Tibial nerve (tissue), 4 donors: ENCODE data around the gene CAMTA1. TPM values are rescaled to one million over a fixed set of nuclear protein-coding genes. Genes with fewer than 3 reads are reported as not detected.

Experiments used
- DNase-seq, 2 donors: peaks; one replicate each; pipeline ENCODE4 v3.0.0-alpha.2; 2019; ENCODE audit warnings: low spot score in 2 of 2
- H3K27ac ChIP-seq, 4 donors: fragments of 200-600 bp; sonication (generic) in 3 of 4; one replicate each; pipeline ENCODE4 v1.5.1; 2017 to 2019; ENCODE audit warnings: mild to moderate bottlenecking in 1 of 4
- H3K27me3 ChIP-seq, 2 donors: fragments of 200-600 bp; sonication (generic) in 1 of 2; one replicate each; pipeline versions ENCODE4 v1.5.1 to v1.6.0; 2017 to 2019
- H3K36me3 ChIP-seq, 3 donors: fragments of 200-600 bp; sonication (generic); one replicate each; pipeline ENCODE4 v1.5.1; 2018 to 2019
- H3K4me1 ChIP-seq, 4 donors: fragments of 200-600 bp; sonication (generic) in 3 of 4; one replicate each; pipeline ENCODE4 v1.5.1; 2017 to 2019
- H3K4me3 ChIP-seq, 4 donors: fragments of 200-600 bp; sonication (generic) in 3 of 4; one replicate each; pipeline ENCODE4 v1.5.1; 2017 to 2019; ENCODE audit warnings: mild to moderate bottlenecking in 1 of 4, moderate library complexity in 1 of 4
- H3K9me3 ChIP-seq, 4 donors: fragments of 200-600 bp; sonication (generic) in 3 of 4; one replicate each; pipeline ENCODE4 v1.5.1; 2017 to 2019
- CTCF ChIP-seq, 5 experiments: fragments of 200-600 bp in 3 of 5; fragments of 450-650 bp in 2 of 5; sonication (generic) in 3 of 5; IDR thresholded peaks; one replicate each; pipeline ENCODE4 v1.5.1; 2016 to 2019; ENCODE audit warnings: antibody characterized with exemption in 5 of 5, mild to moderate bottlenecking in 3 of 5, moderate library complexity in 2 of 5
- EP300 ChIP-seq, 2 donors: sonication (generic); formaldehyde crosslinking; IDR thresholded peaks; one replicate each; pipeline ENCODE4 v1.6.1; 2017; ENCODE audit warnings: antibody characterized with exemption in 2 of 2, mild to moderate bottlenecking in 1 of 2
- POLR2A ChIP-seq, 2 donors: fragments of 450-650 bp; IDR thresholded peaks; one replicate each; pipeline ENCODE4 v1.6.1; 2017; ENCODE audit warnings: antibody characterized with exemption in 2 of 2, mild to moderate bottlenecking in 2 of 2, moderate library complexity in 2 of 2
- WGBS, 2 donors: methylation state at CpG; one replicate each; pipeline ENCODE4 v1.1.5; 2018; 5-methylcytosine and 5-hydroxymethylcytosine counted together
- total RNA-seq, 4 donors: library from RNA; depleted of rRNA; stranded (reverse); fragments of >200 nt; gene quantifications; one replicate each; pipeline ENCODE4 v1.1.0, GENCODE V29; 2016

Gene CAMTA1
- total RNA-seq, 4 donors from 2014 or later: 41.8 to 104 (median 87.2) TPM

- no peak for DNase-seq
Measured at GRCh38 chr1:6984986-6985385, 199.7 kb downstream of the CAMTA1 start.

GRCh38 chr1:6985549-6986276 lies 200.5 kb downstream of the CAMTA1 start:
- TF ChIP-seq CTCF (IDR thresholded peaks at IDR 0.05) (no peak), POLR2A (IDR thresholded peaks at IDR 0.05) (no peak), EP300 (IDR thresholded peaks at IDR 0.05) (no peak)
- Histone ChIP-seq H3K36me3 (no peaks in the 10 kb centered on the region), H3K9me3 (peaks cover 0 to 2% (median 0%) of the 10 kb centered on the region in 4 donors), H3K27ac (no peak overlapping the region), H3K27me3 (no peaks in the 10 kb centered on the region), H3K4me3 (no peak overlapping the region), H3K4me1 (peaks cover 0 to under 1% (median 0%) of the 10 kb centered on the region in 4 donors)
- 77 to 78% methylated on average over 17 of the region's 17 CpGs for whole genome bisulfite sequencing, 2 donors
- DNase-seq: no peak

More at GRCh38 chr1:6984986-6985385, 199.7 kb downstream of the CAMTA1 start:
- no peaks in the 10 kb centered on the region for H3K9me3 ChIP-seq
- WGBS, 2 donors: 30 to 35% methylated on average over 7 of the region's 7 CpGs
- no peaks in the 10 kb centered on the region for H3K36me3 ChIP-seq
- no peak overlapping the region for H3K4me3 ChIP-seq
- no peaks in the 10 kb centered on the region for H3K27me3 ChIP-seq
- no peaks in the 10 kb centered on the region for H3K4me1 ChIP-seq
- H3K27ac ChIP-seq: no peak overlapping the region
- TF ChIP-seq POLR2A (IDR thresholded peaks at IDR 0.05) (no peak), EP300 (IDR thresholded peaks at IDR 0.05) (no peak), CTCF (IDR thresholded peaks at IDR 0.05) (no peak)

GRCh38 chr1:6986281-6986680 lies 201.0 kb downstream of the CAMTA1 start:
- no peak for DNase-seq
- Histone ChIP-seq H3K36me3 (no peaks in the 10 kb centered on the region), H3K27ac (no peak overlapping the region), H3K9me3 (peaks cover 0 to 2% (median 0%) of the 10 kb centered on the region in 4 donors), H3K4me1 (peaks cover 0 to 6% (median 0%) of the 10 kb centered on the region in 4 donors), H3K4me3 (no peak overlapping the region), H3K27me3 (no peaks in the 10 kb centered on the region)
- WGBS, 2 donors: 87 to 88% methylated on average over 8 of the region's 8 CpGs
- TF ChIP-seq EP300 (IDR thresholded peaks at IDR 0.05): no peak
- no peak for TF ChIP-seq CTCF (IDR thresholded peaks at IDR 0.05)
- TF ChIP-seq POLR2A (IDR thresholded peaks at IDR 0.05): no peak

GRCh38 chr1:6987940-6988339 lies 202.7 kb downstream of the CAMTA1 start:
- 90% methylated on average over 9 of the region's 9 CpGs for WGBS, 2 donors

More at GRCh38 chr1:6987940-6988339, 202.7 kb downstream of the CAMTA1 start:
- no peak overlapping the region for H3K27ac ChIP-seq
- H3K9me3 ChIP-seq: peaks cover 0 to 2% (median 0%) of the 10 kb centered on the region in 4 donors
- H3K4me3 ChIP-seq: no peak overlapping the region
- peaks cover 0 to 7% (median 0%) of the 10 kb centered on the region in 4 donors for H3K4me1 ChIP-seq
- H3K27me3 ChIP-seq: no peaks in the 10 kb centered on the region
- DNase-seq: no peak
- no peaks in the 10 kb centered on the region for H3K36me3 ChIP-seq
- TF ChIP-seq EP300 (IDR thresholded peaks at IDR 0.05): no peak
- TF ChIP-seq CTCF (IDR thresholded peaks at IDR 0.05): no peak
- no peak for TF ChIP-seq POLR2A (IDR thresholded peaks at IDR 0.05)
